PC-3 (cell line): ENCODE results near the gene C16orf95. TPM values are rescaled to one million over a fixed set of nuclear protein-coding genes. Genes with fewer than 3 reads are reported as not detected.
A peak's percentile ranks its signal among the peaks of the same experiment; 100 is the strongest.
"Not testable (repeated sequence)": the region's sequence is repeated elsewhere in the genome, so short reads cannot be mapped to it uniquely, and the experiment has no call there.

ENCODE experiments used
- ATAC-seq: fragments of 200-7000 bp; cut with Tn5 transposase; 2 replicates; pipeline ENCODE4 v1.9.1; 2020; ENCODE audit warnings: mild to moderate bottlenecking, moderate library complexity
- BruUV-seq: library from RNA; stranded (reverse); fragments of 400-500 nt; replicated peaks from 2 replicates; lab custom pipeline; 2021; lab: Mats Ljungman, UMichigan
- CTCF ChIA-PET: fragments of 300-600 bp; sonication (Branson Sonifier 250); formaldehyde crosslinking; loops from one replicate; lab custom pipeline; 2022; ENCODE audit warnings: antibody characterized with exemption; lab: Charles Lee
- POLR2A ChIA-PET: fragments of 300-600 bp; sonication (Branson Sonifier 250); formaldehyde crosslinking; loops from one replicate; lab custom pipeline; 2022; ENCODE audit warnings: antibody characterized with exemption; ENCODE audit not compliant: unreplicated experiment; lab: Charles Lee
- DNase-seq: peaks from one replicate; pipeline ENCODE4 v3.0.0-alpha.2; 2015
- H2AFZ ChIP-seq: fragments of 300-600 bp; sonication (generic); 2 replicates; pipeline ENCODE4 v1.6.0; 2016; ENCODE audit warnings: antibody characterized with exemption, low read length
- H3F3A ChIP-seq: fragments of 300-600 bp; sonication (generic); one replicate; pipeline ENCODE4 v1.6.0; 2017; ENCODE audit warnings: antibody characterized with exemption, low read length, control low read depth, mild to moderate bottlenecking; ENCODE audit not compliant: unreplicated experiment
- H3K27ac ChIP-seq: fragments of 300-600 bp; sonication (generic); 2 replicates; pipeline ENCODE4 v1.5.1; 2016; ENCODE audit warnings: mild to moderate bottlenecking, low read length
- H3K27me3 ChIP-seq: fragments of 300-600 bp; sonication (generic); 2 replicates; pipeline ENCODE4 v1.6.1; 2016; ENCODE audit warnings: low read length, mixed read lengths
- H3K36me3 ChIP-seq: fragments of 300-600 bp; sonication (generic); 2 replicates; pipeline ENCODE4 v1.6.1; 2016; ENCODE audit warnings: low read depth, mixed run types, low read length, mixed read lengths
- H3K4me1 ChIP-seq: fragments of 300-600 bp; sonication (generic); 2 replicates; pipeline ENCODE4 v1.5.1; 2016; ENCODE audit warnings: low read length; ENCODE audit not compliant: insufficient read depth
- H3K4me2 ChIP-seq: fragments of 300-600 bp; sonication (generic); 2 replicates; pipeline ENCODE4 v1.6.0; 2016; ENCODE audit warnings: low read length
- H3K4me3 ChIP-seq: fragments of 300-600 bp; sonication (generic); 2 replicates; pipeline ENCODE4 v1.5.1; 2016; ENCODE audit warnings: mild to moderate bottlenecking, low read length, mixed read lengths
- H3K79me2 ChIP-seq: fragments of 300-600 bp; sonication (generic); 2 replicates; pipeline ENCODE4 v1.6.1; 2017; ENCODE audit warnings: low read length, mixed read lengths
- H3K9ac ChIP-seq: fragments of 300-600 bp; sonication (generic); 2 replicates; pipeline ENCODE4 v1.6.0; 2016; ENCODE audit warnings: mild to moderate bottlenecking, low read length
- H3K9me2 ChIP-seq: fragments of 300-600 bp; sonication (generic); replicated peaks from 2 replicates; pipeline ENCODE4 v1.6.1; 2016; ENCODE audit warnings: mixed run types, low read length, mixed read lengths
- H3K9me3 ChIP-seq: fragments of 300-600 bp; sonication (generic); 2 replicates; pipeline ENCODE4 v1.6.1; 2016; ENCODE audit warnings: low read length, mixed read lengths
- H4K20me1 ChIP-seq: fragments of 300-600 bp; sonication (generic); 2 replicates; pipeline ENCODE4 v1.6.1; 2016; ENCODE audit warnings: low read length, mixed read lengths
- CTCF ChIP-seq: fragments of 300-600 bp; sonication (generic); conservative IDR thresholded peaks from 2 replicates; pipeline ENCODE4 v1.5.1; 2017; ENCODE audit warnings: antibody characterized with exemption, low read depth, mild to moderate bottlenecking, low read length
- EZH2 ChIP-seq: fragments of 300-600 bp; sonication (generic); IDR thresholded peaks from one replicate; pipeline ENCODE4 v1.6.1; 2017; ENCODE audit warnings: antibody characterized with exemption, mild to moderate bottlenecking, low read length; ENCODE audit not compliant: unreplicated experiment
- EZH2phosphoT487 ChIP-seq: fragments of 300-600 bp; sonication (generic); IDR thresholded peaks from 2 replicates; pipeline ENCODE4 v1.6.1; 2018; ENCODE audit warnings: mild to moderate bottlenecking, antibody characterized with exemption, low read length, borderline replicate concordance
- intact Hi-C: fragments of 100-400 bp; cut with micrococcal nuclease; formaldehyde crosslinking; loops from 2 replicates; pipeline ENCODE4 v1.9.0; 2023
- total RNA-seq: library from RNA; depleted of rRNA; stranded (reverse); fragments of >200 nt; gene quantifications from 2 replicates; pipeline ENCODE4 v1.2.3, GENCODE V29; 2014

C16orf95 gene
- total RNA-seq, 1 experiment from 2014 or later, result 2.4 TPM

- Histone ChIP-seq H3K4me3 (no peak overlapping the region), H3K9me3 (no peaks in the 10 kb centered on the region), H3F3A (no peaks in the 10 kb centered on the region), H3K27me3 (no peaks in the 10 kb centered on the region), H2AFZ (no peak overlapping the region), H3K9me2 (no peaks in the 10 kb centered on the region), H4K20me1 (no peaks in the 10 kb centered on the region), H3K4me2 (no peak overlapping the region), H3K36me3 (no peaks in the 10 kb centered on the region), H3K27ac (0 out of 2 replicates have a peak overlapping the region, but pooled peaks have one; percentile 11), H3K4me1 (no peaks in the 10 kb centered on the region), H3K9ac (no peak overlapping the region; the same call in 1 of the 2 replicates), H3K79me2 (no peaks in the 10 kb centered on the region)
- no peak for ATAC-seq
- ChIA-PET CTCF (no interaction called here), POLR2A (no interaction called here)
- BruUV-seq, result no TSS peak
- TF ChIP-seq CTCF, result no peak
- TF ChIP-seq EZH2phosphoT487, result no peak
- no peak for TF ChIP-seq EZH2
- intact Hi-C loops, result no loop called here
- peak; percentile 17 for DNase-seq
Observed at GRCh38 chr16:87263418-87264052, 53.7 kb downstream of the C16orf95 start.

DNA sequence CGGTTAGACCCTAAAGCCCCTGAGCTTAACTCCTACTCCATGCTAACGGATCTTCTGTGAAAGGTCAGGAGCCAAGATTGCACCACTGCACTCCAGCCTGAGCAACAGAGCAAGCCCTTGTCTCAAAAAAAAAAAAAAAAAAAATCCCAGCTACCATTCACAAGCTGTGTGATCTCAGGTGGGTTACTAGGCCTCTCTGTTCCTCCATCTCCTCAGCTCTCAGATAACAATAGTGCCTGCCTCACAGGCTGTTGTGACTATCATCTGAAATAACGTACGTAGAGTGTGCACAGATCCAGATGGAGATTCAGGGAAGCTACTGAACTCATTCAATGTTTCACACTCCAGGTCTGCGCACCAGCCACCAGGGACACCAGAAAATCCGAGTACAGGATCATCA lies 57.8 kb downstream of the C16orf95 start:
- Histone ChIP-seq H3K9me2 (no peaks in the 10 kb centered on the region), H3K27ac (no peak overlapping the region), H3K27me3 (no peaks in the 10 kb centered on the region), H3F3A (no peaks in the 10 kb centered on the region), H3K79me2 (no peaks in the 10 kb centered on the region), H4K20me1 (no peaks in the 10 kb centered on the region), H2AFZ (no peak overlapping the region), H3K36me3 (no peaks in the 10 kb centered on the region), H3K4me1 (no peaks in the 10 kb centered on the region), H3K4me2 (no peak overlapping the region), H3K4me3 (no peak overlapping the region), H3K9ac (no peak overlapping the region), H3K9me3 (no peaks in the 10 kb centered on the region)
- TF ChIP-seq EZH2phosphoT487 (no peak), CTCF (no peak), EZH2 (no peak)
- POLR2A ChIA-PET, result no interaction called here
- intact Hi-C loops, result no loop called here
- no peak for ATAC-seq
- no TSS peak for BruUV-seq
- no peak for DNase-seq
- CTCF ChIA-PET, result no interaction called here

DNA sequence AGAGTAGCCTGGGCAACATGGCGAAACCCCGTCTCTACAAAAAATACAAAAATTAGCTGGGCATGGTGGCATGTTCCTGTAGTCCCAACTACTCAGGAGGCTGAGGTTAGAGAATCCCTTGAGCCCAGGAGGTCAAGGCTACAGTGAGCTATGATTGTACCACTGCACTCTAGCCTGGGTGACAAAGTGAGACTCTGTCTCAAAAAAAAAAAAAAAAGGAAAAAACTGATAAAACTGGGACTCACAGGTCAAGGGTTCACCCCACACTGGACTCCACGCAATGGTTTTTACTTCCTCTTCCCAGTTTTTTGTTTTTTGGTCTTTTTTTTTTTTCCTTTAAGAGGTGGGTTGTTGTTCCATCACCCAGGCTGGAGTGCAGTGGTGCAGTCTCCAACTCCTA lies 58.5 kb downstream of the C16orf95 start:
- H3K9me2 ChIP-seq, H3K4me2 ChIP-seq, intact Hi-C loops, H3K4me1 ChIP-seq, H3K9me3 ChIP-seq, H2AFZ ChIP-seq, ATAC-seq, H3K4me3 ChIP-seq, H4K20me1 ChIP-seq, CTCF ChIA-PET, H3F3A ChIP-seq, DNase-seq, H3K9ac ChIP-seq, H3K36me3 ChIP-seq, H3K27ac ChIP-seq, H3K27me3 ChIP-seq, H3K79me2 ChIP-seq, POLR2A ChIA-PET, BruUV-seq: not testable (repeated sequence)
